HS-27A (cell line): ENCODE measurements around the gene ITGA11.

Experiments used
- DNase-seq: peaks from one replicate; pipeline ENCODE4 v3.0.0-alpha.2; 2012; ENCODE audit warnings: low read depth, missing footprints

The ITGA11 gene, protein sequence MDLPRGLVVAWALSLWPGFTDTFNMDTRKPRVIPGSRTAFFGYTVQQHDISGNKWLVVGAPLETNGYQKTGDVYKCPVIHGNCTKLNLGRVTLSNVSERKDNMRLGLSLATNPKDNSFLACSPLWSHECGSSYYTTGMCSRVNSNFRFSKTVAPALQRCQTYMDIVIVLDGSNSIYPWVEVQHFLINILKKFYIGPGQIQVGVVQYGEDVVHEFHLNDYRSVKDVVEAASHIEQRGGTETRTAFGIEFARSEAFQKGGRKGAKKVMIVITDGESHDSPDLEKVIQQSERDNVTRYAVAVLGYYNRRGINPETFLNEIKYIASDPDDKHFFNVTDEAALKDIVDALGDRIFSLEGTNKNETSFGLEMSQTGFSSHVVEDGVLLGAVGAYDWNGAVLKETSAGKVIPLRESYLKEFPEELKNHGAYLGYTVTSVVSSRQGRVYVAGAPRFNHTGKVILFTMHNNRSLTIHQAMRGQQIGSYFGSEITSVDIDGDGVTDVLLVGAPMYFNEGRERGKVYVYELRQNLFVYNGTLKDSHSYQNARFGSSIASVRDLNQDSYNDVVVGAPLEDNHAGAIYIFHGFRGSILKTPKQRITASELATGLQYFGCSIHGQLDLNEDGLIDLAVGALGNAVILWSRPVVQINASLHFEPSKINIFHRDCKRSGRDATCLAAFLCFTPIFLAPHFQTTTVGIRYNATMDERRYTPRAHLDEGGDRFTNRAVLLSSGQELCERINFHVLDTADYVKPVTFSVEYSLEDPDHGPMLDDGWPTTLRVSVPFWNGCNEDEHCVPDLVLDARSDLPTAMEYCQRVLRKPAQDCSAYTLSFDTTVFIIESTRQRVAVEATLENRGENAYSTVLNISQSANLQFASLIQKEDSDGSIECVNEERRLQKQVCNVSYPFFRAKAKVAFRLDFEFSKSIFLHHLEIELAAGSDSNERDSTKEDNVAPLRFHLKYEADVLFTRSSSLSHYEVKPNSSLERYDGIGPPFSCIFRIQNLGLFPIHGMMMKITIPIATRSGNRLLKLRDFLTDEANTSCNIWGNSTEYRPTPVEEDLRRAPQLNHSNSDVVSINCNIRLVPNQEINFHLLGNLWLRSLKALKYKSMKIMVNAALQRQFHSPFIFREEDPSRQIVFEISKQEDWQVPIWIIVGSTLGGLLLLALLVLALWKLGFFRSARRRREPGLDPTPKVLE

DNA sequence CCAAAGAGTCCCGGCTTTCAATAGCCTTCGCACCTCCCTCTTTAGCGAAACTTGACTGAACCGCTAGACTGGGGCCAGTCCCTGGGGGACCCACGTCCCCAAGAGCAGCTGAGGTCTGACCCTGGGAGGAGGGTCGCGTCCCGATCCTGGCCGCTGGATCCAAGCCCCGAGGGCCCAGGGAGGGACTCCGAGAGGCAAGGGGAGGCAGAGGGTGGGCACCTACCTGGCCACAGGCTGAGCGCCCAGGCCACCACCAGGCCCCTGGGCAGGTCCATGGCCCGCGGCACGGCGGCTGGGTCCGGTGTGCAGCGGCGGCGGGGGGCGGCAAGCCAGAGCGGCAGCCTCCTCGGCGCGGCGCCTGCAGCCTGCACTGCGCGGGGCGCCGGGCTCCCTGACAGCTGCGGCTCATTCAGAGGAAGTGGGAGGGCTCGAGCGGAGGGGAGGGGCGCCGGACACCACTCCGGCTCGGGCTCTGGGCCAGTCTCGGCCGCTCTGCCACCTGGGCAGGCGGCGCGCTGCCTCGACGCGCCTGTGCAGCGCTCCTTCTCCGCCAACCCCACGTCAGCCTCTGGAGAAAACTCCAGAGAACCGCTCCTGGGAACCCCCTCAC is at the start of gene ITGA11:
Gene ITGA11 (minus strand): TSS at position 372 of the 610 bp plus-strand sequence. CDS start 97 bp downstream, at position 275.
- DNase-seq: no peak

DNA sequence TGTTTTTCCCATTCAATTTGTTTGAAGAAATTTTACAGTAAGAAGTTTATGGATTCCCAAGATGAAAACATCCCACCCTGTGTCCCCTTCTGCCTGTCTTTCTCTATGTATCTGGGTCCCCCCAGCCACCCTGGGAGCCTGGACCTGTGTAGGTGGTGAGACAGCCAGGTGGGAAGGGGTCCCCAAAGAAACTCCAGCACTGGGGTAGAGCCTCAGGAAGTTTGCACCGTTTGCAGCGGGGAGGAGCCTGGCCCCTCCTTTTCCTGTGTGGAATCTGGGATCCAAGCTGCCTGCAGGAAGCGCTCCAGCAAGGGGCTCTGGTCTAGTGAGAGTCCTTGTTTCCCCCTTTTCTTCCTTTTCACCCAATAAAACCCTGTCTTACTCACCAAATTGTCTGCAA is 49.4 kb upstream of the ITGA11 start:
- DNase-seq: no peak

- DNase-seq: no peak
Measured at GRCh38 chr15:68480296-68480695, 48.3 kb upstream of the ITGA11 start.

DNA sequence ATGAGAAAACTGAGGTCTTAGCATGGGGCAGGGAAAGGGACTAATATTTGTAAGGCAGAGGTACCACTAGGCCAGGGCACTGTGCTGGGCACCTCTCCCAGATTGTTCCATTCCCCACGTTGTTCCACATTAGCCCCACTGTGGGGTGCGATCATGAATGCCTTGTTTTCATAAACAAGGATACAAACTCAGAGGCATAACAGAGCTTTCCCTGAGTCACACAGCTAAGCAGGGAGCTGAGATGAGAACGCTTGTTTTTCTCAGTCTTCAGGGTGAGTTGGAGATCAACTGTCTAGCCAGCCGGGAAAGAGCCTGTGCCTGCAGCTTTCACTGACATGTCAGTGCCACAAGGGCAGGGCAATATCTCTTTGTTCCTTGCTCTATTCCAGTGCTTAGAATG is 47.9 kb upstream of the ITGA11 start:
- DNase-seq: no peak

GRCh38 chr15:68479406-68479805 is 47.4 kb upstream of the ITGA11 start:
- DNase-seq: peak; percentile 45

- DNase-seq: no peak
Measured at GRCh38 chr15:68478853-68479252, 46.9 kb upstream of the ITGA11 start.

- no peak for DNase-seq
Measured at GRCh38 chr15:68475449-68475848, 43.5 kb upstream of the ITGA11 start.

- no peak for DNase-seq
Measured at GRCh38 chr15:68471541-68471940, 39.6 kb upstream of the ITGA11 start.

DNA sequence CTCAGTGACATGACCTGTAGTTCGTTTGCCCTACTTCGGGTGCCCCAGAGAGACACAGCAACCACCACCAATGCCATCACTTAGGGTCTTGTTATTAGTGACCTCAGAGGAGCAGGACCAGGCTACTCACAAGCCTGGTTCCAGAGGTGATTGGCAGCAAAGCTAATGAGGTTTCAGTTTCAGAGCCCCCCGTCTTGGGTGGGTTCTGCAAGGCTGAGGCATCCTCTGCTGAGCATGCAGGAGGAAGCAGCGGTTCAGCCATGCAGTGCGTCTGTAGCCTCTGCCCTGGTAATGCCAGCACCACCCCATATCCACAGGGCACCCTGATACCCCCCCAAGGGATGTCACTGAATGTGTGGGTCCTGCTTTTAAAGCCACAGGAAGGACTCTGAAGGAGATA is 39.0 kb upstream of the ITGA11 start:
- DNase-seq: no peak

DNA sequence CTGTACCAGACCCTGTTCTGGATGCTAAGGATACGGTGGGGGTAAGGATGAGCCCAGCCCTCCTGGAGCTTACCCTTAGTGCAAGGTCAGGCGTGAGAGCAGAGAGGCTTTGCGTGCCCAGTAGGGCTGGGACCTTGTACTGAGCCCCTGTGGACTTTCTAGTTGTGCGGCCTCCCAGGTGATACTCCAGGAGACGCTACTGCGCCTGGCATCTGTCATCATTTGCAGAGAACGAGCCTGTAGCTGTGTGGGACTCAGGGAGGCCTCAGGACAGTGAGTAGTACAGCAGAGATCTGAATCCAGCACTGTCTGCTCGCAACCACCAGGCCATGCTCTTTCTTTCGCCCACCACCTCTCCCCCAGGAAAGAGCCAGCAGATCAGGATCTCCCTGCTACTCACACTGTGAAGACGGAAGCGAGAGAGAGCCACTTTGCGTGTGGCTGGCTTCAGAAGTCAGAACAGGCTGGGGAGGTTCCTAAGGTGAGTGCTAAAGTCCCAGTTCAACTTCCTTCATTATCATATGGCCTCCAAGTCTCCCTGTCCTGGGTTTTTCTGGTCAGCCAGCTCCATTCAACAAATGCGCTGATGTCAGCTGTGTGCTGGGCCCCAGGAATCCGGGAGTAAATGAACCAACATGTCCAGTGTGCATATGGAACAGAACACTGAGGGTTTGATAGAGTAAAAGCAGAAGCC is 38.2 kb upstream of the ITGA11 start:
- no peak for DNase-seq

- no peak for DNase-seq
Measured at GRCh38 chr15:68469162-68470048, 37.4 kb upstream of the ITGA11 start.

DNA sequence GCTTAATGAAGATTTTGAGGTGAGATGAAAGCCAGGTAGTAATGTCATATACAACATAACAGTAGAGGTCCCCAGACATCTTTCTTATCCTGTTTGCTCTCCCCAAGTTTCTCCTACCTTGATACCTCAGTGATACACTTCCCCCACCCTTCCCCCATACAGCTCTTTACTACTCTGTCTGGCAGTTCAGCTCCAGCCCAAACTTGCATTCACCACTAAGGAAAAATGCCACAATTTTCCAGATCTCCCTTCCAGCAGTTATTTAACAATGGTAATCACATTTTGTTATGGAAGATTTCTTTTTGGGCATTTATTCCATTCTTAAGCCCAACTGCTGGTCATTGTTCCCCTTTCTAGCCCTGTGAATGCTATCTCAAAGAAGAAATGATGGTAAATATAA is 34.9 kb upstream of the ITGA11 start:
- DNase-seq: no peak

GRCh38 chr15:68465861-68466560 is 34.0 kb upstream of the ITGA11 start:
- no peak for DNase-seq

- no peak for DNase-seq
Measured at GRCh38 chr15:68464448-68465090, 32.6 kb upstream of the ITGA11 start.

- no peak for DNase-seq
Measured at GRCh38 chr15:68463996-68464395, 32.0 kb upstream of the ITGA11 start.

GRCh38 chr15:68463444-68463843 is 31.5 kb upstream of the ITGA11 start:
- no peak for DNase-seq

GRCh38 chr15:68460166-68460565 is 28.2 kb upstream of the ITGA11 start:
- no peak for DNase-seq

GRCh38 chr15:68450192-68450591 is 18.2 kb upstream of the ITGA11 start:
- no peak for DNase-seq

- no peak for DNase-seq
Measured at GRCh38 chr15:68449389-68449788, 17.4 kb upstream of the ITGA11 start.
